LNCaP clone FGC (cell line): ENCODE measurements around the gene DOCK9.

Source experiments
- DNase-seq: peaks from one replicate; pipeline ENCODE4 v3.0.0-alpha.2; 2011; ENCODE audit warnings: low read depth
- H3K4me3 ChIP-seq: 2 replicates; pipeline ENCODE4 v1.5.1; 2011; ENCODE audit warnings: mild to moderate bottlenecking, low read depth, low read length, control low read depth
- CTCF ChIP-seq: IDR thresholded peaks from 2 replicates; pipeline ENCODE4 v1.5.1; 2012; ENCODE audit warnings: mild to moderate bottlenecking; ENCODE audit not compliant: control insufficient read depth, insufficient read depth; ENCODE audit errors: extremely low read depth

The DOCK9 gene

GRCh38 chr13:98985591-98985990, 7.7 kb upstream of the DOCK9 start:
- H3K4me3 ChIP-seq, result no peak overlapping the region
- DNase-seq, result no peak
- no peak for TF ChIP-seq CTCF

DNA sequence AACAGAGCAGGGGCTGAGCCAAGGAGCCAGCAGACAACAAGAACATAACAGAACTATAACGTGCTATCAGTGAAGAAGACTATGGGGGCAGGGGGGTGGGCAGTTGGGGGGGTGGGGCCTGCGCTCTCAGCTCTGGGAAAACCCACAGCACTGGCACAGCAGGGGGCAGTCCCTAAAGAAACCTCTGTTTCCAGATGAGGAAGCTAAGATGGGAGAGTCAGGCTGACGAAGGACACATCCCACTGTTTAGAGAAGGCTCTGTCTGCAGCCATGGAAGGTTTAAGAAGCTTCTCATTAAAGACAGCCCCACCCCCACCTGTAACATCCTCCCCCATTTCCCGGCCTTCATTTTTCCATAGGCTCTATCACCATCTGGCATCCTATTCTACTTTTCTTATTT, 7.1 kb upstream of the DOCK9 start:
- no peak for TF ChIP-seq CTCF
- H3K4me3 ChIP-seq, result no peak overlapping the region
- no peak for DNase-seq

DNA sequence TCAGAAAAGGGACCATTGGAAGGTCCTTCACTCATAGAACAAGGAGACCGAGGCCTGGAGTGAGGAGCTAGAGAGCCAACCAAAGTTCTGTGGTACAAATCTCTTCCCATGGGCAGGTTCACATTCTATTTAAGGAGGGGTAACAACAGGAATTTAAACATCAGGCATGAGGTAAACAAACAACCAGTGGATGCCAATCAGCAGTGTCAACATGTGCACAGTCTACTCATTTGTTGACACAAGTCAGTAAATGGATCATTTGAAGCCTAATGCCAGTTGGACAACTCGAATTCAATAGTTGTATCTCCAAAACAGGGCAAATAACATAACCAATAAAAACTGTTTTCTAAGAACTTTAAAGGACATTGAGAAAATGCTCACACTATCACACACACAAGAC, 6.3 kb upstream of the DOCK9 start:
- peak; percentile 92 for DNase-seq
- H3K4me3 ChIP-seq, result no peak overlapping the region
- TF ChIP-seq CTCF, result no peak

DNA sequence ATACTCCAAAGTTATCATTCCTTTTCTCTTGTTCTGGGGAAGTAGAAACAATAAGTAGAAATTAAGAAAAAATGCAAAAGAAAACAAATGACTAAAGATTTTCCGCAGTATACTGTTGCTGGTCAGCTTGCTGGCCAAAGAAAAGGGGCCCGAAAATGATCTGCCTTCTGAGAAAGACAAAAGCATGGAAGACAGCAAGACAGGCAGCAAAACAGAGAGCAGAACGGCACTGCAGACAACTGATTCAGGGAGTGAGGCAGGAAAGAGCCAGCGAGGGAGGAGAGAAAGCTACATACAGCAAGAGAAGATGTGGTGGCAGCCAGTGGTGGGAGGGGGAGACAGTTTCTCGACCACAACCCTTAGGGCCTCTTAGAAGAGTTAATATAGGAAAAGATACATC, 5.3 kb upstream of the DOCK9 start:
- H3K4me3 ChIP-seq, result no peak overlapping the region
- no peak for TF ChIP-seq CTCF

DNA sequence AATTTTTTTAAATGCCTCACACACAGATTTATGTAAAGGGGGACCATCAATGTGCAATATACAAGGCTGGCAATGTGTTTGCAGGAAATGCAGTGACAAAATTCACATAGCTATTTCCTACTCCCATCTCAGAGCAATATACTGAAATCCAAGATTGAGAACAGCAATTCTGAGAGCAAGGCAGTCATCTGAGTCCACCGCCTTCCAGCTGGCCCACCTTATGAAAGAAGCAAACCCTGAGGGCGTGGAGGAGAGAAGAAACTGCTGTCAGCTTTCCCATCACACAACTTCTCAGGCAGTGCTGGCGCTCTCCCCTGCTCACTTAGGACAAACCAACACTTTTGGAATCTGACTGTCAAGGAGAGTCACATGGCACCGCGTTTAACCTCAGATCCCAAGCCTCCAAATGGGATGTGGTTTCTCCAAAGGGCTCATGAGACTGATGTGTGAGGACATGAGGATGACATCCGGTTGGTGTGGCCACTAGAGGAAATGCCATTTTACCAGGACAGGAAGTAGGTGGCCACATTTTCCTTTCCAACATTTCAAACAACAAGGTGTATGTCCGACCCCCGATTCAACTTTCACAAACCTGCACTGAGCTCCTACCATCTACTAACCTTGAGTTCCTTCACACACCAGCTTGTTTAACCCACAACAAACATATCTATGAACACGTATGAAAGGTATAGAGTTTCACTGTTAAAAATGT, 3.7 kb upstream of the DOCK9 start:
- no peak overlapping the region for H3K4me3 ChIP-seq
- no peak for TF ChIP-seq CTCF
- DNase-seq, result no peak

More for the DNA sequence above, 5.3 kb upstream of the DOCK9 start:
- DNase-seq, result no peak

- no peak for TF ChIP-seq CTCF
- H3K4me3 ChIP-seq, result no peak overlapping the region
- no peak for DNase-seq
These were observed 1.3 kb upstream of the DOCK9 start for GRCh38 chr13:98979012-98979660.
